ENCODE measurements around the gene KRT34. TPM values are rescaled to one million over a fixed set of nuclear protein-coding genes. Genes with fewer than 3 reads are reported as not detected.

Gene KRT34
- polyA plus RNA-seq, 3 donors from 2014 or later = not detected

- Mint-ChIP-seq H3K4me1 (peaks cover 0 to 6% of the 10 kb centered on the region in 2 donors), H3K9me3 (no peaks in the 10 kb centered on the region), H3K36me3 (no peaks in the 10 kb centered on the region), H3K27ac (no peak overlapping the region), H3K27me3 (ENCODE audit: low read depth in 3 of 3) (peaks cover 4 to 11% (median 4%) of the 10 kb centered on the region in 3 donors), H3K4me3 (no peak overlapping the region)
- no peak for DNase-seq
Observed at GRCh38 chr17:41415833-41416335, 33.8 kb upstream of the KRT34 start.

DNA sequence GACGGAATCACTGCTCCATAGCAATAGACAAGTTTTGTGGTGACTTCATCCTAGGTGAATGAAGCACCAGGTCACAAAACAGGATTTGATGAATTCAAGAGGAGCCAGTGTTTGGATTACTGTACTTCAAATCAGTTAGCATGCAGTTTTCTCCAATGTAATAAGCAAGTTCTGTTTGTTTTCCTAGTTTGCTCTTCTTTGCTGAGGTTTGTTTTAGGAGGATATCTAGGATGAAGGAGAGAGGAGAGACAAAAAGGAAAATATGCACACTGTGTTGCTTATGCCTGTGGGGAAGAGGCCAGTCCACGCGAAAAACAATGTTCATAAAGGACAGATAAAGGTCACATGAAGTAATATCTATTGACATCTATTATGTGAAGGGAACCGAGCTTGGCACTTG lies 33.3 kb upstream of the KRT34 start:
- Mint-ChIP-seq H3K4me3 (no peak overlapping the region), H3K4me1 (peaks cover 0 to 6% of the 10 kb centered on the region in 2 donors), H3K27ac (no peak overlapping the region), H3K27me3 (ENCODE audit: low read depth in 3 of 3) (peaks cover 4 to 11% (median 4%) of the 10 kb centered on the region in 3 donors), H3K9me3 (no peaks in the 10 kb centered on the region), H3K36me3 (no peaks in the 10 kb centered on the region)
- no peak for DNase-seq

GRCh38 chr17:41413982-41414381 lies 31.9 kb upstream of the KRT34 start:
- no peaks in the 10 kb centered on the region for H3K9me3 Mint-ChIP-seq
- no peak overlapping the region for H3K4me3 Mint-ChIP-seq
- DNase-seq = no peak
- peaks cover 4 to 10% (median 9%) of the 10 kb centered on the region in 3 donors for H3K27me3 Mint-ChIP-seq (ENCODE audit: low read depth in 3 of 3)
- no peaks in the 10 kb centered on the region for H3K4me1 Mint-ChIP-seq
- no peaks in the 10 kb centered on the region for H3K36me3 Mint-ChIP-seq
- H3K27ac Mint-ChIP-seq = no peak overlapping the region

DNA sequence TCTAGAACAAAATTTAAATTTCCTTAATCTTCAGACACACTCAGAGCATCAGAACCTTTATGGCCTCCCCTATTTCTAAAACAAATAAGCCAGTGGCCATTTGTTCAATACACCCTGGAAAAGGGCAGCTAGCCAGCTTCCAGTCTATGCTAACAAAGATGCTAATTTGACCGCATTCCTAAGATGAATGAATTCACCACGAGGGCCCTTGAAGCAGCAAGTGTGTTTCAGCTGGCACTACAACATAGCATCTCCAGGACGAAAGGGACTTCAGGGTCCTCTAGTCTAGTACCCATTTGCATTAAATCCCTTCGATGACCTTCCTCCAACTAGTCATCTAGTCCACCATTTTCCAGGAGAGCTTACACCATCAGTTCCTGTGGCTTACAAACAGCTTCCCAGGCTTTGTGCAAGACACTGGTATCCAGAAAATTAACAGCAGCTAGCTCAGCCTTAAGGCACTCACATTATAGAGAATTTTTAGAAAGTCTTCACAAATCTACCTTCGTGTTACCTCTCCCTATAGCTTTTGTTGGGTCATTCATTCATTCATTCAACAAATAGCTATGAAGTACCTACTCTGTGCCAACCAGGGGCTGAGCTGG lies 31.3 kb upstream of the KRT34 start:
- H3K4me3 Mint-ChIP-seq = no peak overlapping the region
- no peak for DNase-seq
- H3K9me3 Mint-ChIP-seq = no peaks in the 10 kb centered on the region
- no peaks in the 10 kb centered on the region for H3K36me3 Mint-ChIP-seq
- H3K27me3 Mint-ChIP-seq (ENCODE audit: low read depth in 3 of 3) = peaks cover 4 to 10% (median 6%) of the 10 kb centered on the region in 3 donors
- no peak overlapping the region for H3K27ac Mint-ChIP-seq
- no peaks in the 10 kb centered on the region for H3K4me1 Mint-ChIP-seq

- Mint-ChIP-seq H3K9me3 (no peaks in the 10 kb centered on the region), H3K36me3 (no peaks in the 10 kb centered on the region), H3K27ac (no peak overlapping the region), H3K4me3 (no peak overlapping the region), H3K4me1 (no peaks in the 10 kb centered on the region), H3K27me3 (ENCODE audit: low read depth in 3 of 3) (peaks cover 6 to 13% (median 7%) of the 10 kb centered on the region in 3 donors)
- no peak for DNase-seq
Observed at GRCh38 chr17:41411072-41411840, 29.1 kb upstream of the KRT34 start.

- H3K9me3 Mint-ChIP-seq = no peaks in the 10 kb centered on the region
- H3K27me3 Mint-ChIP-seq (ENCODE audit: low read depth in 3 of 3) = peaks cover 4 to 10% (median 5%) of the 10 kb centered on the region in 3 donors
- no peak overlapping the region for H3K27ac Mint-ChIP-seq
Observed at GRCh38 chr17:41407226-41407625, 25.1 kb upstream of the KRT34 start.

DNA sequence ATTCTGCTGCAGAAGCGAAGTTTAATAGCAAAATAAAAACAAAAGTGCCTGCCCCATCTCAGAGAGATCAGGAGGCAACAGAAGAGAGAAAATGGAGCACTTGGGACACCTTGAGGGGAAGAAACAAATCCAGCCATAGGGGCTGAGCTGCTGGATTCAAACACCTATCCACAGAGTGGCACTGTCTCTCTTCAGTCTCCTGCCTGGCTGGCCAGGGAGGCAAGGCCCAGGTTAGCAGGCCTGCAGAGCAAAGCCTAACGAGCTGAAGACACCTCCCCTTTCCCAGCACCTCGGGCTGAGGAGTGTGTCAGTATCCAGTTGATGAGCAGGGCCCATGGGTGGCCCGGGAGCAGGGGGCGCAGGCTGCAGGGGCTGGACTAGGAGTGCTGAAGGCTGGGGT lies 24.1 kb upstream of the KRT34 start:
- no peak for DNase-seq
- Mint-ChIP-seq H3K27ac (no peak overlapping the region), H3K4me1 (peaks cover 6 to 16% of the 10 kb centered on the region in 2 donors), H3K36me3 (no peaks in the 10 kb centered on the region), H3K27me3 (ENCODE audit: low read depth in 3 of 3) (peaks cover 4 to 13% (median 5%) of the 10 kb centered on the region in 3 donors), H3K9me3 (no peaks in the 10 kb centered on the region), H3K4me3 (no peak overlapping the region)

More at GRCh38 chr17:41407226-41407625, 25.1 kb upstream of the KRT34 start:
- Mint-ChIP-seq H3K4me1 (peaks cover 6 to 16% of the 10 kb centered on the region in 2 donors), H3K4me3 (no peak overlapping the region), H3K36me3 (no peaks in the 10 kb centered on the region)
- DNase-seq = no peak

- Mint-ChIP-seq H3K9me3 (no peaks in the 10 kb centered on the region), H3K27ac (peak overlapping the region in 1 of 6 donors; percentile 1), H3K4me3 (no peak overlapping the region), H3K27me3 (ENCODE audit: low read depth in 3 of 3) (peaks cover 0 to 12% (median 7%) of the 10 kb centered on the region in 3 donors), H3K4me1 (peaks cover 6 to 16% of the 10 kb centered on the region in 2 donors), H3K36me3 (no peaks in the 10 kb centered on the region)
- DNase-seq = no peak
Observed at GRCh38 chr17:41404024-41404671, 22.0 kb upstream of the KRT34 start.

DNA sequence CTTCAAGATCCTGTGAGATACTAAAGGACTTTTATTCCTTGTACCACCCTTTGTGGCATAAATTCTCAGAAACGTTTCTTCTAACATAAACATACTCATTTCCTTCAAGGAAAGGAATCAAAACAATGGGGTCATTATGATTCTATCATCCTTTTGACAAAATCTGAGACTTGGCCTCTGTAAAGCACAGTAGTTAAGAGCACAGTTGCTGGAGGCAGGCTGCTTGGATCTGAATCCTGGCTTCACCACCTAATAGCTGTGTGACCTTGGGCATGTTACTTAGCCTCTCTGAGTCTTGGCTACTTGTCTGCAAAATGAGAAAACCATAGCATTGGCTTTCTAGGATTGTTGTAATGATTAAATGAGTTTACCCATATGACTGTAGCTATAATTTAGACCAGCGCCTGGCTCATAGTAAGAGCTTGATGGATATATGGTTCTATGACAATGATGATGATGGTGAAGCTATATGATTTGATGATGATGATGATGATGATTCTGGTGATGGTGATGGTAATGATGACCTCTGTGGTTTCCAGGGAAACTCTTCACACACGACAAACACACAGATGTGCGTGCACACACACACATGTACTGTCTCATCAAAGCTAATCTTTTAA lies 21.4 kb upstream of the KRT34 start:
- H3K4me3 Mint-ChIP-seq = no peak overlapping the region
- H3K36me3 Mint-ChIP-seq = no peaks in the 10 kb centered on the region
- H3K9me3 Mint-ChIP-seq = no peaks in the 10 kb centered on the region
- H3K4me1 Mint-ChIP-seq = peaks cover 6 to 16% of the 10 kb centered on the region in 2 donors
- peaks cover 0 to 10% (median 7%) of the 10 kb centered on the region in 3 donors for H3K27me3 Mint-ChIP-seq (ENCODE audit: low read depth in 3 of 3)
- H3K27ac Mint-ChIP-seq = no peak overlapping the region
- no peak for DNase-seq

GRCh38 chr17:41402161-41402560 lies 20.1 kb upstream of the KRT34 start:
- no peak for DNase-seq
- H3K4me3 Mint-ChIP-seq = no peak overlapping the region
- peaks cover 0 to 7% (median 4%) of the 10 kb centered on the region in 3 donors for H3K27me3 Mint-ChIP-seq (ENCODE audit: low read depth in 3 of 3)
- H3K36me3 Mint-ChIP-seq = no peaks in the 10 kb centered on the region
- no peaks in the 10 kb centered on the region for H3K9me3 Mint-ChIP-seq
- H3K27ac Mint-ChIP-seq = no peak overlapping the region
- peaks cover 6 to 16% of the 10 kb centered on the region in 2 donors for H3K4me1 Mint-ChIP-seq

- H3K36me3 Mint-ChIP-seq = no peaks in the 10 kb centered on the region
- H3K27ac Mint-ChIP-seq = no peak within 1 kb of the TSS
- no peak for DNase-seq
Observed at GRCh38 chr17:41396996-41397660, 15.0 kb upstream of the KRT34 start, which contains the start of gene KRT31. TSS of gene KRT31 (minus strand) at chr17:41397608. CDS start at chr17:41397539, 69 bp downstream.

DNA sequence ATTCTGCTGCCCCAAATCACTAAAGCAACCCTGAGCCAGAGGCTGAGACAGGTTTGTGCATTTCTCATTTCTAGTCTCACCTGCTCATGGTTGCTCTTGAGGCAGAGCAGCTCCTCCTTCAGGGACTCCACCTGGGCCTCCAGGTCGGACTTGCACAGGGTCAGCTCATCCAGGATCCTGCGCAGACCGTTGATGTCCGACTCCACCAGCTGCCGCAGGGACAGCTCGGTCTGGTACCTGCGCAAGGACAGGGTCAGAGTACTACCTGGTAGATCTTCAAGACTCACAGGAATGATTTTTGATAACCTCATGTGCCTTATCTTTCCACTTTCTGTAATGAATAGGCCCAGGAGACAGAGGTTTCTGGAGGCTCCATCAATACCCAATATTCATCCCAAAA lies 14.2 kb upstream of the KRT34 start:
- Mint-ChIP-seq H3K4me3 (no peak overlapping the region), H3K27ac (no peak overlapping the region), H3K27me3 (ENCODE audit: low read depth in 3 of 3) (peaks cover 0 to 9% (median 8%) of the 10 kb centered on the region in 3 donors), H3K9me3 (no peaks in the 10 kb centered on the region), H3K36me3 (peaks cover 0 to 3% (median 0%) of the 10 kb centered on the region in 3 donors), H3K4me1 (no peaks in the 10 kb centered on the region)
- DNase-seq = no peak

More at GRCh38 chr17:41396996-41397660, 15.0 kb upstream of the KRT34 start, which contains the start of gene KRT31:
- Mint-ChIP-seq H3K9me3 (no peaks in the 10 kb centered on the region), H3K4me1 (no peaks in the 10 kb centered on the region), H3K4me3 (no peak within 1 kb of the TSS), H3K27me3 (ENCODE audit: low read depth in 3 of 3) (peaks cover 0 to 8% (median 6%) of the 10 kb centered on the region in 3 donors)

GRCh38 chr17:41395611-41396010 lies 13.5 kb upstream of the KRT34 start:
- DNase-seq = no peak
- no peak overlapping the region for H3K4me3 Mint-ChIP-seq
- H3K9me3 Mint-ChIP-seq = no peaks in the 10 kb centered on the region
- H3K36me3 Mint-ChIP-seq = peaks cover 0 to 3% (median 0%) of the 10 kb centered on the region in 3 donors
- no peak overlapping the region for H3K27ac Mint-ChIP-seq
- H3K4me1 Mint-ChIP-seq = no peaks in the 10 kb centered on the region
- peaks cover 0 to 11% (median 8%) of the 10 kb centered on the region in 3 donors for H3K27me3 Mint-ChIP-seq (ENCODE audit: low read depth in 3 of 3)

Measured in immature natural killer cell (primary cell).